GM18858 (cell line): ENCODE measurements around the gene EPB41L1.

Experiments
- ATAC-seq: cut with Tn5 transposase; IDR thresholded peaks from one replicate; pipeline ENCODE4 v1.9.1; 2021; ENCODE audit not compliant: unreplicated experiment

EPB41L1 gene

GRCh38 chr20:36275441-36276189 lies 121.1 kb downstream of the EPB41L1 start:
- no peak for ATAC-seq

GRCh38 chr20:36277546-36277945 lies 123.0 kb downstream of the EPB41L1 start:
- ATAC-seq: no peak

DNA sequence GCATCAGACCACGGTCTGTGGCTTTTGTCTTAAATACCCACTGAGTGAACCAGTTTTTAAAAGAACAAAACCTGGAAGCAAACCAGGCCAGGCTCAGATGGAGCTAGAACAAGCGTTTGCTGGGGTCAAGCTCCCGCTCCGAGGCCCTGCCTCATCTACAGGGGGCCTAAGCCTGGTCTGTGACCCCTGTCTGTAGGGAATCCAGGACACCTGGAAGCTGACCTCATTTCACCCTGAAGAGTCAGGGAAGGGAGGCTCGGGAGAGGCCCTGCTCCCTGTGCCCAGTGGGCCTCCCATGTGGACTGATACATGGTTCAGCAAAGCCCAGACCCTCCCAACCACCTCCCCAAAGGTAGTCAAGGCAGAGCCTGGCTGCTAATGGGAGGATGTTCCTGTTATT lies 124.8 kb downstream of the EPB41L1 start:
- ATAC-seq: no peak

DNA sequence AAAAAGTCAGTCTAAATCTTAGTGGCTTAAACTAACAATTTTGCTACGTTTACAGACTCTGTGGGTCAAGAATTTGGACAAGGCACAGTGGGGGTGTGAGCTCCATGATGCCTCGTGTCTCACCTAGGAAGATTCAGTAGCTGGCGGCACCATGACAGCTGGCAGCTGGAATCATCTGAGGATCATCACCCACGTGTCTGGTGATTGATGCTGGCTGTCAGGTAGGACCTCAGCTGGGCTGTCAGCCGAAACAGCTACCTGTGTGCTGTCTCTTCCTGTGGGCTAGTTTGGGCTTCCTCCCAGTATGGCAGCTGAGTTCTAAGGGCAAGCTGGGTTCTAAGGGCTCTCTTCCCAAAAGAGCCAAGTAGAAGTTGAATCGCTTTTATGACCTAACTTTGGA lies 125.2 kb downstream of the EPB41L1 start:
- no peak for ATAC-seq

- ATAC-seq: no peak
Measured at GRCh38 chr20:36281785-36282380, 127.3 kb downstream of the EPB41L1 start.
